Trophoblast cell (in vitro differentiated cells and primary cell): ENCODE measurements around the gene FAM135A.
"Not testable (repeated sequence)": the region's sequence is repeated elsewhere in the genome, so short reads cannot be mapped to it uniquely, and the experiment has no call there.

Experiments
- DNase-seq, 2 donors: peaks; one replicate each; pipeline ENCODE4 v3.0.0-alpha.2; 2016
- H2AFZ ChIP-seq: 2 replicates; pipeline ENCODE4 v1.6.1; 2013; ENCODE audit warnings: low read length, moderate library complexity, mild to moderate bottlenecking; ENCODE audit not compliant: insufficient read depth, poor library complexity
- H2AK5ac ChIP-seq: 2 replicates; pipeline ENCODE4 v1.6.1; 2013; ENCODE audit warnings: mild to moderate bottlenecking, low read length
- H2BK120ac ChIP-seq: 2 replicates; pipeline ENCODE4 v1.6.1; 2013; ENCODE audit warnings: low read length, mild to moderate bottlenecking, moderate library complexity; ENCODE audit not compliant: insufficient read depth, poor library complexity
- H2BK12ac ChIP-seq: 2 replicates; pipeline ENCODE4 v1.6.1; 2013; ENCODE audit warnings: mild to moderate bottlenecking, low read length, moderate library complexity
- H2BK5ac ChIP-seq: 2 replicates; pipeline ENCODE4 v1.6.1; 2013; ENCODE audit warnings: low read length, low read depth, moderate library complexity, mild to moderate bottlenecking; ENCODE audit not compliant: poor library complexity
- H3K14ac ChIP-seq: 2 replicates; pipeline ENCODE4 v1.6.1; 2013; ENCODE audit warnings: mild to moderate bottlenecking, low read length
- H3K18ac ChIP-seq: 2 replicates; pipeline ENCODE4 v1.6.1; 2013; ENCODE audit warnings: mild to moderate bottlenecking, low read length
- H3K23ac ChIP-seq: 2 replicates; pipeline ENCODE4 v1.6.1; 2013; ENCODE audit warnings: low read length
- H3K27ac ChIP-seq: 2 replicates; pipeline ENCODE4 v1.5.1; 2013; ENCODE audit warnings: low read depth, mild to moderate bottlenecking, inconsistent platforms, low read length, moderate library complexity
- H3K27me3 ChIP-seq: 2 replicates; pipeline ENCODE4 v1.6.1; 2013; ENCODE audit warnings: inconsistent platforms, mild to moderate bottlenecking, low read length, moderate library complexity; ENCODE audit not compliant: insufficient read depth
- H3K36me3 ChIP-seq, 2 experiments: 1 replicate in 1 of 2; 2 replicates in 1 of 2; pipeline ENCODE4 v1.6.1; 2013; ENCODE audit warnings: low read length in 2 of 2, mild to moderate bottlenecking in 2 of 2, moderate library complexity in 1 of 2; ENCODE audit not compliant: insufficient read depth in 2 of 2, control insufficient read depth in 1 of 2
- H3K4ac ChIP-seq: 2 replicates; pipeline ENCODE4 v1.6.1; 2013; ENCODE audit warnings: low read depth, mild to moderate bottlenecking, low read length, moderate library complexity
- H3K4me1 ChIP-seq, 2 experiments: 1 replicate in 1 of 2; 2 replicates in 1 of 2; pipeline ENCODE4 v1.6.1; 2013; ENCODE audit warnings: low read length in 2 of 2, mild to moderate bottlenecking in 2 of 2, moderate library complexity in 1 of 2; ENCODE audit not compliant: insufficient read depth in 2 of 2, control insufficient read depth in 1 of 2
- H3K4me2 ChIP-seq: 2 replicates; pipeline ENCODE4 v1.6.1; 2013; ENCODE audit warnings: inconsistent platforms, mild to moderate bottlenecking, low read length, moderate library complexity
- H3K4me3 ChIP-seq: 2 replicates; pipeline ENCODE4 v1.5.1; 2013; ENCODE audit warnings: mild to moderate bottlenecking, low read depth, low read length, inconsistent platforms
- H3K79me1 ChIP-seq: one replicate; pipeline ENCODE4 v1.6.1; 2013; ENCODE audit warnings: low read length
- H3K79me2 ChIP-seq: 2 replicates; pipeline ENCODE4 v1.6.1; 2013; ENCODE audit warnings: low read length, mild to moderate bottlenecking; ENCODE audit not compliant: control insufficient read depth, insufficient read depth, poor library complexity
- H3K9ac ChIP-seq: 2 replicates; pipeline ENCODE4 v1.6.1; 2013; ENCODE audit warnings: mild to moderate bottlenecking, low read length
- H3K9me3 ChIP-seq: 2 replicates; pipeline ENCODE4 v1.6.1; 2013; ENCODE audit warnings: low read depth, mild to moderate bottlenecking, control low read depth, inconsistent platforms, low read length; ENCODE audit not compliant: insufficient read depth
- H4K12ac ChIP-seq: 2 replicates; pipeline ENCODE4 v1.6.1; 2013; ENCODE audit warnings: low read depth, mild to moderate bottlenecking, low read length, moderate library complexity
- H4K8ac ChIP-seq: 2 replicates; pipeline ENCODE4 v1.6.1; 2013; ENCODE audit warnings: low read depth, mild to moderate bottlenecking, low read length, moderate library complexity
- H4K91ac ChIP-seq: one replicate; pipeline ENCODE4 v1.6.1; 2013; ENCODE audit warnings: low read depth, mild to moderate bottlenecking, low read length, moderate library complexity
- WGBS: extraction: QIAGEN DNeasy Blood & Tissue Kit; methylation state at CpG from one replicate; pipeline ENCODE4 v1.1.7; 2013; ENCODE audit warnings: missing lambda C conversion rate; ENCODE audit not compliant: insufficient read length, insufficient coverage; ENCODE audit errors: extremely low coverage; 5-methylcytosine and 5-hydroxymethylcytosine counted together

Gene FAM135A

DNA sequence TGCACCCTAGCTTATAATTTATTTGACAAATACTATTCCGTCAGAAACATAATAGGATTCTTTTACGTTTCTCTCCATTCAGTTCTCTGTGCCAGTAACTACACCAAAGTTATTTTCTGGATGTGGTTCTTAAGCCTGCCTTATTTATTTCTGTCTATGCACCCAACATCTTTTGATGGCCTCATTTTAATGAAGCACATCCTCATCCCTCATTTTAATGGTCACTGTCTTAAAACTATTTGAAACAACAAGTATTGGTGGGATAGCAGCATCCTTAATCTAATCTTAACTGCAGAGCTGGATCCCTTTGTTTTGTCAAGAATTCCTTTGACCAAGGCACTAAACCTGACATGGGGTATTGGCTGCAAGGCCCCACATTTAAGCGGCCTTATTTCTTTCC, 11.0 kb downstream of the FAM135A start:
- no peak for DNase-seq
- Histone ChIP-seq H3K4me3 (no peak overlapping the region), H3K27me3 (no peaks in the 10 kb centered on the region), H3K4me2 (no peak overlapping the region), H2AFZ (no peak overlapping the region), H4K91ac (no peak overlapping the region), H2BK12ac (no peak overlapping the region), H3K79me1 (no peaks in the 10 kb centered on the region), H3K4me1 (no peaks in the 10 kb centered on the region), H3K79me2 (no peaks in the 10 kb centered on the region), H3K18ac (no peak overlapping the region), H3K23ac (no peak overlapping the region), H2BK120ac (no peak overlapping the region), H3K9me3 (no peaks in the 10 kb centered on the region), H3K14ac (no peak overlapping the region), H2AK5ac (no peak overlapping the region), H3K36me3 (peaks cover 0 to 2% of the 10 kb centered on the region in 2 experiments), H2BK5ac (no peak overlapping the region), H3K4ac (no peak overlapping the region), H4K8ac (no peak overlapping the region), H4K12ac (no peak overlapping the region), H3K27ac (no peak overlapping the region), H3K9ac (no peak overlapping the region)
- WGBS, result no CpG with 5 or more reads among the region's 3 CpGs

DNA sequence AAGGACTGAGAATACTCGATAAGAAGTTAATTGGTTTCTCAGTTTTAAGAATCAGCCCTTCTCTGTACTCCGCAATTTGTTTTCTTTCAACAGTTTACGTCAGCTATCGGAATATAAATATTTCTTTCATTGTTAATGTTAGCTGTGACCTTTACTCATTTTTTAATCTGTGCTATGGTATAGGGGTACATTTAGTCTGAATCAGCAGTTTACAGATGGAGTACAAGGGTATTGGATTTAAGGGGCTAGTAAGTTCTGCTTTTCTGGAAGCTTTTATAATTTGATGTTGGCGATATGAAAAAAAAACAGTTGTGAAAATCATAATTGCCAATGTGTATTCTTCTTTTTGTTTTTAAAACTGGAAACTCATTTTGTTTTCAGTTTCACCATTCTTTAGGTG, 23.0 kb downstream of the FAM135A start:
- Histone ChIP-seq H3K18ac (no peak overlapping the region), H3K4me1 (no peaks in the 10 kb centered on the region), H3K36me3 (peaks cover 0 to 2% of the 10 kb centered on the region in 2 experiments), H2AFZ (no peak overlapping the region), H4K91ac (no peak overlapping the region), H3K4me3 (no peak overlapping the region), H3K79me1 (no peaks in the 10 kb centered on the region), H3K27me3 (no peaks in the 10 kb centered on the region), H2BK5ac (no peak overlapping the region), H3K4me2 (no peak overlapping the region), H2AK5ac (no peak overlapping the region), H3K79me2 (no peaks in the 10 kb centered on the region), H4K12ac (no peak overlapping the region), H4K8ac (no peak overlapping the region), H2BK12ac (no peak overlapping the region), H2BK120ac (no peak overlapping the region), H3K23ac (no peak overlapping the region), H3K9ac (no peak overlapping the region), H3K4ac (no peak overlapping the region), H3K27ac (no peak overlapping the region), H3K9me3 (no peaks in the 10 kb centered on the region), H3K14ac (no peak overlapping the region)
- no CpG with 5 or more reads among the region's 5 CpGs for WGBS
- DNase-seq, result no peak

DNA sequence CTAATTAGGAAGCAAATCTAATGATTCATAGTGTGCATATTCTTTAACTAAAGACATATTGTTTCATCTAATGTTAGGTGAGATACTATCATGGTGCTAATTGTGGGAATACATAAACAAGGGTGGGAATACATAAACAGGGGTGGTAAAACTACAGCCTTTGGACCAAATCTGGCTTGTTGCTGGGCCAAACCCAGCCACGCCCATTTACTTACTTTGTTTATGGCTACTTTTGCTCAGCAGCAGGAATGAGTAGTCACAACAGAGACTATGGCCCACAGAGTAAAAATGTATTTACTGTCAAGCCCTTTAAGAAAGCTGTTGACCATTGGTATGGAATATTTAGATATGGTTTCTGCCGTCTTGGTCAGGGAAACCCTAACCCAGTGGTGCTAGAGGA, 31.7 kb downstream of the FAM135A start:
- no CpG with 5 or more reads among the region's 2 CpGs for WGBS
- H2AFZ ChIP-seq, result no peak overlapping the region
- H3K27ac ChIP-seq, result no peak overlapping the region
- H4K91ac ChIP-seq, result no peak overlapping the region
- no peak overlapping the region for H2BK5ac ChIP-seq
- no peaks in the 10 kb centered on the region for H3K79me1 ChIP-seq
- no peak overlapping the region for H2BK12ac ChIP-seq
- no peak overlapping the region for H3K4me2 ChIP-seq
- no peaks in the 10 kb centered on the region for H3K79me2 ChIP-seq
- no peak overlapping the region for H3K4me3 ChIP-seq
- H3K23ac ChIP-seq, result no peak overlapping the region
- H3K4ac ChIP-seq, result no peak overlapping the region
- H3K36me3 ChIP-seq, result peaks cover 2 to 4% of the 10 kb centered on the region in 2 experiments
- H3K9ac ChIP-seq, result no peak overlapping the region
- no peak overlapping the region for H4K12ac ChIP-seq
- H3K18ac ChIP-seq, result no peak overlapping the region
- H3K4me1 ChIP-seq, result no peaks in the 10 kb centered on the region
- no peak overlapping the region for H2BK120ac ChIP-seq
- DNase-seq, result no peak
- no peak overlapping the region for H3K14ac ChIP-seq
- no peak overlapping the region for H2AK5ac ChIP-seq
- H3K9me3 ChIP-seq, result peaks cover 3% of the 10 kb centered on the region
- H4K8ac ChIP-seq, result no peak overlapping the region
- no peaks in the 10 kb centered on the region for H3K27me3 ChIP-seq

DNA sequence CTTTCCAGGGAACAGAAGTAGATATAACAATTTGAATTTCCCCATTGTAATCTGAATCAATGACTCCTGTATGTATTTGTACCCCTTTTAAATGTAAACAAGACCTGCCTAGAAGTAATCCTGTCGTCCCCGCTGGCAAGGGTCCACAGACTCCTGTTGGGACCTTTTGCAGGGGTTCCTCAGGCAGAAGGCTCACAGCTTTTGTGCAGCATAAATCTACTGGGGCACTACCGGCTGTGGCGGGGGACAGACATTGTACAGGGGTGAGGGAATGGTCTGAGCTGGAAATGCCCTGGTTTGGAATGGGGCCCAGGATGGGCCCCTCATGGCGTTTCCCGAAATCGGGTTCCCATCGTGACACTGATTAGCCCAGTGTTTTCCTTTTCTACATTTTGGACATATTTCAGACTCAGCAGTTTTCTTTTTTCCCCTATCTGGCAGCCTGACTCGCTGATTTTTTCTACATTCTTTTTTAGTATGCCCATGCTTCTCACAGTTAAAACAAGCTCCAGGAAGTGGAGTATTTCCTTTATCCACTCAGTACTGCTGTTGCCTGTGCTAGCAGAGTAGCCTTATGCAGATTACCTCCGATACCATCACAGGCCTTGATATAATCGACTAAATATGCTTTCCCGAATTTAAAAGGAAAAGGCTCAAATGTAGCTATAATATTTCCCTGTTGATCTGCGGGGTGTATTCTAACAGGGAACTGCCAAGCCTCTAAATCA, 34.2 kb downstream of the FAM135A start:
- H2BK5ac ChIP-seq, H4K91ac ChIP-seq, H4K8ac ChIP-seq: not testable (repeated sequence)

More for the DNA sequence above, 34.2 kb downstream of the FAM135A start:
- H3K14ac ChIP-seq, H3K36me3 ChIP-seq, H3K4me2 ChIP-seq, H2BK120ac ChIP-seq, H2AFZ ChIP-seq, H3K4me1 ChIP-seq, DNase-seq, H4K12ac ChIP-seq, H3K79me2 ChIP-seq, H3K27me3 ChIP-seq, H3K79me1 ChIP-seq, H3K27ac ChIP-seq, H3K23ac ChIP-seq, H2BK12ac ChIP-seq, H3K9ac ChIP-seq, H3K18ac ChIP-seq, H2AK5ac ChIP-seq, H3K4me3 ChIP-seq, H3K4ac ChIP-seq, H3K9me3 ChIP-seq: not testable (repeated sequence)
- WGBS, result no CpG with 5 or more reads among the region's 13 CpGs
